ENCODE results near the gene TEX101.
"Not testable (repeated sequence)": the region's sequence is repeated elsewhere in the genome, so short reads cannot be mapped to it uniquely, and the experiment has no call there.

The TEX101 gene

GRCh38 chr19:43414554-43414953 lies at the start of gene TEX101:
TSS of gene TEX101 (plus strand) at chr19:43414890. CDS start at chr19:43415920, 1,030 bp downstream.
- TF ChIP-seq CTCF (conservative IDR thresholded peaks at IDR 0.05; ENCODE audit: control insufficient read depth, insufficient read depth, low read depth, low read length), result no peak
- DNase-seq (ENCODE audit: low read depth), result no peak
- no peak within 1 kb of the TSS for H3K4me3 ChIP-seq (ENCODE audit: control insufficient read depth, low read depth, low read length)

GRCh38 chr19:43365677-43366076 lies 49.0 kb upstream of the TEX101 start:
- H3K4me3 ChIP-seq (ENCODE audit: control insufficient read depth, low read depth, low read length); DNase-seq (ENCODE audit: low read depth): not testable (repeated sequence)

- no peak for TF ChIP-seq CTCF (conservative IDR thresholded peaks at IDR 0.05; ENCODE audit: control insufficient read depth, insufficient read depth, low read depth, low read length)
- DNase-seq (ENCODE audit: low read depth), result no peak
Measured at GRCh38 chr19:43367822-43368221, 46.9 kb upstream of the TEX101 start.

GRCh38 chr19:43368897-43369296 lies 45.8 kb upstream of the TEX101 start:
- not testable (repeated sequence) for DNase-seq (ENCODE audit: low read depth); H3K4me3 ChIP-seq (ENCODE audit: control insufficient read depth, low read depth, low read length)

More at GRCh38 chr19:43367822-43368221, 46.9 kb upstream of the TEX101 start:
- H3K4me3 ChIP-seq (ENCODE audit: control insufficient read depth, low read depth, low read length), result no peak overlapping the region

GRCh38 chr19:43371909-43372308 lies 42.8 kb upstream of the TEX101 start:
- DNase-seq (ENCODE audit: low read depth), result no peak
- no peak overlapping the region for H3K4me3 ChIP-seq (ENCODE audit: control insufficient read depth, low read depth, low read length)
- no peak for TF ChIP-seq CTCF (conservative IDR thresholded peaks at IDR 0.05; ENCODE audit: control insufficient read depth, insufficient read depth, low read depth, low read length)

GRCh38 chr19:43372462-43372861 lies 42.2 kb upstream of the TEX101 start:
- DNase-seq (ENCODE audit: low read depth), result peak; percentile 11
- no peak overlapping the region for H3K4me3 ChIP-seq (ENCODE audit: control insufficient read depth, low read depth, low read length)
- TF ChIP-seq CTCF (conservative IDR thresholded peaks at IDR 0.05; ENCODE audit: control insufficient read depth, insufficient read depth, low read depth, low read length), result no peak

- H3K4me3 ChIP-seq (ENCODE audit: control insufficient read depth, low read depth, low read length), result not testable (repeated sequence)
Measured at GRCh38 chr19:43377624-43378023, 37.1 kb upstream of the TEX101 start.

GRCh38 chr19:43380008-43380407 lies 34.7 kb upstream of the TEX101 start:
- TF ChIP-seq CTCF (conservative IDR thresholded peaks at IDR 0.05; ENCODE audit: control insufficient read depth, insufficient read depth, low read depth, low read length), result no peak
- DNase-seq (ENCODE audit: low read depth), result no peak
- no peak overlapping the region for H3K4me3 ChIP-seq (ENCODE audit: control insufficient read depth, low read depth, low read length)

More at GRCh38 chr19:43377624-43378023, 37.1 kb upstream of the TEX101 start:
- not testable (repeated sequence) for DNase-seq (ENCODE audit: low read depth)

All from fibroblast of mammary gland (primary cell).